ENCODE measurements around the gene SLC35F3.

SLC35F3 gene

DNA sequence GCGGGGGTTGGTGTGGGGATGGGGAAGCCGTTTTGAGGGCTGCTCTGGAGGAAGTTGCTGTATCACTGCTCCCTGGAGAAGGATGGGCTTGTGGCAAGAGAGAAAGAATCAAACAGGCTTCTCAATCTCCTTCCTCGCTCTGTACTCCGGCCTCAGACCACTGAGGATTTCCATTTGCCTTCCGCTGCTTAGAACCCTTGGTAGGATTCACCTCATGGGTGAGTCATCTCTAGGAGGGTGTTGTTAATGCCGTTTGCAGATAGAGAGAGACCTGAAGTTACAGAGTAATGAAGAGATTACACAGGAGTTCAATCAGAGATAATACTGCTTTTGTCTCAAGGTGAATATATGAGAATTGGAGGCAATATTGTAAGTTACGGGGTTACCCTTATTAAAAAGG is 15.3 kb downstream of the SLC35F3 start:
- Histone ChIP-seq H3K27ac (ENCODE audit: low read depth, low read length) (no peak overlapping the region), H3K79me2 (ENCODE audit: control insufficient read depth, low read length) (no peaks in the 10 kb centered on the region), H3K9me2 (replicated peaks; ENCODE audit: control insufficient read depth, low read length) (no peaks in the 10 kb centered on the region), H3K4me2 (ENCODE audit: low read length) (no peak overlapping the region), H3K36me3 (ENCODE audit: control insufficient read depth, low read length) (no peaks in the 10 kb centered on the region), H3K4me3 (ENCODE audit: low read length) (no peak overlapping the region), H3K9me3 (ENCODE audit: control insufficient read depth, insufficient read depth, low read length) (no peaks in the 10 kb centered on the region), H3K4me1 (ENCODE audit: control insufficient read depth, low read length) (no peaks in the 10 kb centered on the region), H4K20me1 (ENCODE audit: control insufficient read depth, insufficient read depth, low read depth, low read length) (no peaks in the 10 kb centered on the region), H3K27me3 (ENCODE audit: control insufficient read depth, low read length) (no peaks in the 10 kb centered on the region), H3F3A (ENCODE audit: control insufficient read depth, insufficient read depth) (no peaks in the 10 kb centered on the region)
- TF ChIP-seq, protein P1, sequence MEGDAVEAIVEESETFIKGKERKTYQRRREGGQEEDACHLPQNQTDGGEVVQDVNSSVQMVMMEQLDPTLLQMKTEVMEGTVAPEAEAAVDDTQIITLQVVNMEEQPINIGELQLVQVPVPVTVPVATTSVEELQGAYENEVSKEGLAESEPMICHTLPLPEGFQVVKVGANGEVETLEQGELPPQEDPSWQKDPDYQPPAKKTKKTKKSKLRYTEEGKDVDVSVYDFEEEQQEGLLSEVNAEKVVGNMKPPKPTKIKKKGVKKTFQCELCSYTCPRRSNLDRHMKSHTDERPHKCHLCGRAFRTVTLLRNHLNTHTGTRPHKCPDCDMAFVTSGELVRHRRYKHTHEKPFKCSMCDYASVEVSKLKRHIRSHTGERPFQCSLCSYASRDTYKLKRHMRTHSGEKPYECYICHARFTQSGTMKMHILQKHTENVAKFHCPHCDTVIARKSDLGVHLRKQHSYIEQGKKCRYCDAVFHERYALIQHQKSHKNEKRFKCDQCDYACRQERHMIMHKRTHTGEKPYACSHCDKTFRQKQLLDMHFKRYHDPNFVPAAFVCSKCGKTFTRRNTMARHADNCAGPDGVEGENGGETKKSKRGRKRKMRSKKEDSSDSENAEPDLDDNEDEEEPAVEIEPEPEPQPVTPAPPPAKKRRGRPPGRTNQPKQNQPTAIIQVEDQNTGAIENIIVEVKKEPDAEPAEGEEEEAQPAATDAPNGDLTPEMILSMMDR (IDR thresholded peaks at IDR 0.05; ENCODE audit: low read depth, low read length, poor library complexity, severe bottlenecking), result no peak
- TF ChIP-seq EZH2phosphoT487 (IDR thresholded peaks at IDR 0.05; ENCODE audit: borderline replicate concordance, low read length), result no peak

DNA sequence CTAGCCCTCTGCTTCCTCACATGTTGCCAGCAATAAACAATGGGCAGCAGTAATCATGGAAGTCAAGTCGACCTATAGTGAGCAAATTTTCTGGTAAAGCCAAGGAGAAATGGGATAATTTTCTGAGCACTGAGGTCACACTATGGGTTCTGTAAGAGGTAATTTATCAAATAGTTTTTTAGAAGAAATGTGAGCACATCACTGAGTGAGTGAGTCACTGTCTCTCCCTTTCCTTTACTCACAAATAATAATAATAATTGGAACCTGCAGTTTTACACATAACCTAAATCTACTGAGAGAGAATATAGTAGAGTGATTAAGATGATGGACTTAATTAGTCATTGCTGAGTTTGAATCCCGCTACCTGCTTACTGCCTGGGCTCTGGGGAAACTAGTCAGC is 23.6 kb downstream of the SLC35F3 start:
- Histone ChIP-seq H4K20me1 (ENCODE audit: control insufficient read depth, insufficient read depth, low read depth, low read length) (no peaks in the 10 kb centered on the region), H3K9me3 (ENCODE audit: control insufficient read depth, insufficient read depth, low read length) (no peaks in the 10 kb centered on the region), H3K27ac (ENCODE audit: low read depth, low read length) (no peak overlapping the region), H3K9me2 (replicated peaks; ENCODE audit: control insufficient read depth, low read length) (no peaks in the 10 kb centered on the region), H3K36me3 (ENCODE audit: control insufficient read depth, low read length) (no peaks in the 10 kb centered on the region), H3K79me2 (ENCODE audit: control insufficient read depth, low read length) (no peaks in the 10 kb centered on the region), H3K4me3 (ENCODE audit: low read length) (no peak overlapping the region), H3K4me1 (ENCODE audit: control insufficient read depth, low read length) (no peaks in the 10 kb centered on the region), H3K4me2 (ENCODE audit: low read length) (no peak overlapping the region), H3F3A (ENCODE audit: control insufficient read depth, insufficient read depth) (no peaks in the 10 kb centered on the region), H3K27me3 (ENCODE audit: control insufficient read depth, low read length) (no peaks in the 10 kb centered on the region)
- TF ChIP-seq, protein P1 (IDR thresholded peaks at IDR 0.05; ENCODE audit: low read depth, low read length, poor library complexity, severe bottlenecking), result no peak
- no peak for TF ChIP-seq EZH2phosphoT487 (IDR thresholded peaks at IDR 0.05; ENCODE audit: borderline replicate concordance, low read length)

DNA sequence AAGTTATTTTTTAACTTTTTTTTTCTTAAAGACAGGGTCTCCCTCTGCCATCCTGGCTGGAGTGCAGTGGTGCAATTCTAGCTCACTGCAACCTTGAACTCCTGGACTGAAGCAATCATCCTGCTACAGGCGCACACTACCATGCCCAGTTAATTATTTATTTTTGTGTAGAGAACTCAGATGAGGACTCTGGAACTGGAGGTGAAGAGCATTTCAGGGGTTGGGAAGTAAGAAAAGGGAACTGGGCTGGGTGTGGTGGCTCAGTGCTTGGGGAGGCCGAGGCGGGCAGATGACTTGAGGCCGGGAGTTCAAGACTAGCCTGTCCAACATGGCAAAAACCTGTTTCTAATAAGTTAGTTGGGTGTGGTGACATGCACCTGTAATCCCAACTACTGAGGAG is 28.9 kb downstream of the SLC35F3 start:
- no peaks in the 10 kb centered on the region for H3K9me2 ChIP-seq (replicated peaks; ENCODE audit: control insufficient read depth, low read length)
- no peaks in the 10 kb centered on the region for H3K36me3 ChIP-seq (ENCODE audit: control insufficient read depth, low read length)
- no peaks in the 10 kb centered on the region for H3K27me3 ChIP-seq (ENCODE audit: control insufficient read depth, low read length)
- no peak overlapping the region for H3K27ac ChIP-seq (ENCODE audit: low read depth, low read length)
- H3K79me2 ChIP-seq (ENCODE audit: control insufficient read depth, low read length), result no peaks in the 10 kb centered on the region
- TF ChIP-seq, protein P1 (IDR thresholded peaks at IDR 0.05; ENCODE audit: low read depth, low read length, poor library complexity, severe bottlenecking), result no peak
- TF ChIP-seq EZH2phosphoT487 (IDR thresholded peaks at IDR 0.05; ENCODE audit: borderline replicate concordance, low read length), result no peak
- H3F3A ChIP-seq (ENCODE audit: control insufficient read depth, insufficient read depth), result no peaks in the 10 kb centered on the region
- no peaks in the 10 kb centered on the region for H3K9me3 ChIP-seq (ENCODE audit: control insufficient read depth, insufficient read depth, low read length)
- no peaks in the 10 kb centered on the region for H4K20me1 ChIP-seq (ENCODE audit: control insufficient read depth, insufficient read depth, low read depth, low read length)
- no peaks in the 10 kb centered on the region for H3K4me1 ChIP-seq (ENCODE audit: control insufficient read depth, low read length)
- no peak overlapping the region for H3K4me2 ChIP-seq (ENCODE audit: low read length)
- H3K4me3 ChIP-seq (ENCODE audit: low read length), result no peak overlapping the region
